ENCODE data around the gene ACLY.

DNA sequence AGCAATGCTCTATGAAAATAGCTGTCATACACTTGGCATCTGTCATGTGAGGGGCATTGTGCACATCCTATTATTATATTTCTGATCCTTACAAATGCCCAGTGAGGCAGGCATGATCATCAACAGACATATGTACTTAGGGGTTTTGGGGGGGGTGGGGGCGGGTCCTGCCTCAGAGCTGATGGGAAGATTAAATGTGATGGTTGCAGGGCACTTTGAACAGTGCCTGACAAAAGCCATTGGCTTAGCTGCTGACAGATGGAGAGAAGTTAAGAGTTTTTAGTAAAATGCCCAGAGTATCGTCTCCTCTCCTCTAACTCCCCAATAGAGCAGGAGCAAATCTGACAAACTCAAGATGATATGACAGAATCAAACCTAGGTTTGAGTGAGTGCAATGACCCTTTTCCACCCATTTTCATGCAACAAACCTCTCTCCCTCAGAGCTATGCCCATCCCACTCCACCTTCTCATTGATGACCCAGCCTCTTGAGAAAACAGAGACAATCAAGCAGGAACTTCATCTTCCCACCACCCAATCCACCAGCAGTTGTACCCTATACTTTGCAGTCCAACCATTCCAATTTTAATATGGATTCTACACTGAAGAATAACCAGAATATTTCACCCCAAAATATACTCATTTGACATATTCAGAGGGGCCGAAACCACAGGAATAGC is 58.4 kb downstream of the ACLY start:
- TF ChIP-seq, protein P1, sequence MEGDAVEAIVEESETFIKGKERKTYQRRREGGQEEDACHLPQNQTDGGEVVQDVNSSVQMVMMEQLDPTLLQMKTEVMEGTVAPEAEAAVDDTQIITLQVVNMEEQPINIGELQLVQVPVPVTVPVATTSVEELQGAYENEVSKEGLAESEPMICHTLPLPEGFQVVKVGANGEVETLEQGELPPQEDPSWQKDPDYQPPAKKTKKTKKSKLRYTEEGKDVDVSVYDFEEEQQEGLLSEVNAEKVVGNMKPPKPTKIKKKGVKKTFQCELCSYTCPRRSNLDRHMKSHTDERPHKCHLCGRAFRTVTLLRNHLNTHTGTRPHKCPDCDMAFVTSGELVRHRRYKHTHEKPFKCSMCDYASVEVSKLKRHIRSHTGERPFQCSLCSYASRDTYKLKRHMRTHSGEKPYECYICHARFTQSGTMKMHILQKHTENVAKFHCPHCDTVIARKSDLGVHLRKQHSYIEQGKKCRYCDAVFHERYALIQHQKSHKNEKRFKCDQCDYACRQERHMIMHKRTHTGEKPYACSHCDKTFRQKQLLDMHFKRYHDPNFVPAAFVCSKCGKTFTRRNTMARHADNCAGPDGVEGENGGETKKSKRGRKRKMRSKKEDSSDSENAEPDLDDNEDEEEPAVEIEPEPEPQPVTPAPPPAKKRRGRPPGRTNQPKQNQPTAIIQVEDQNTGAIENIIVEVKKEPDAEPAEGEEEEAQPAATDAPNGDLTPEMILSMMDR (optimal IDR thresholded peaks at IDR 0.05 in 1 of 3, IDR thresholded peaks at IDR 0.05 in 1 of 3, conservative IDR thresholded peaks at IDR 0.05 in 1 of 3; ENCODE audit: extremely low read depth in 1 of 3, insufficient read depth in 2 of 3, low read length in 3 of 3): no peak
- no peak for TF ChIP-seq EZH2 (IDR thresholded peaks at IDR 0.05; ENCODE audit: low read length)
